GM12801 (cell line): ENCODE results near the gene ORC3.

ENCODE experiments used
- CTCF ChIP-seq: IDR thresholded peaks from one replicate; pipeline ENCODE4 v1.5.1; 2011; ENCODE audit warnings: control low read depth; ENCODE audit not compliant: insufficient read length; ENCODE audit errors: extremely low read depth

Gene ORC3

DNA sequence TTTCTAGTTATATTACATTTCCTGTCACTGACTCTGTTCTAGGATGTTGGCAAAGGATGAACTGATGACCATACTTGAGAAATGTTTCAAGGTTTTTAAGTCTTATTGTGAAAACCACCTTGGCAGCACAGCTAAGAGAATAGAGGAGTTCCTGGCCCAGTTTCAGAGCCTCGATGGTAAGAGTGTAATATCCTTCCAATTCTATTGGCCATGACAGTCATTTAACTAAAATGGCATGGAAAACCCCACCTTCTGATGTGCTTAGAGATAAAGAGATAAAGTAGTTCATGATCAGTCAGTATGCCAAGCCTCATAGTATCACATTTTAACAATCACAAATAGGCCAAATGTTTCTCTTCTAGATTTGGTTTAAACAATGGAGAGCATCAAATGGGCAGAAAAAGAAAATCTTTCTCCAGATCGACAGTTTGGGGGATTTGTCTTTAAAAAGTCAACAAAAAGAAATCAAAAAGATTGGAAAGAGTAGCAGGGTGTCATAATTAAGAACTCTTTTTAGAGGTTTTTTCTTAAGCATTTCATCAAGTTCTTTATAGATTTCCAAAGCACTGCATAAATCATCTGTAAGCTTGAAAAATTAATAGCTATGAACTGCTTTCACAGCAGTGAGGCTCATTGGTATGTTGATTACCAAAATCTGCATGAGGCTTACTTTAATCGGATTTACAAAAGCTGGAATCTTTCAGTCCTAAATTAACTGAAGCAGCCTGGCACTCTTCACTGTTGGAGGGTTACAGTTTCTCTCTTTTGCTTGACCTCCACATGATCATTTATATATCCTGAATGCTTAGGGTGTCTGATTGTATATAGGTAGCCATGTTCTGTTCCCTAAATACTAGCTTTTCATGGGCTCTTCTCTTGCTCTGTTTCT, 63.4 kb downstream of the ORC3 start:
- no peak for TF ChIP-seq CTCF

DNA sequence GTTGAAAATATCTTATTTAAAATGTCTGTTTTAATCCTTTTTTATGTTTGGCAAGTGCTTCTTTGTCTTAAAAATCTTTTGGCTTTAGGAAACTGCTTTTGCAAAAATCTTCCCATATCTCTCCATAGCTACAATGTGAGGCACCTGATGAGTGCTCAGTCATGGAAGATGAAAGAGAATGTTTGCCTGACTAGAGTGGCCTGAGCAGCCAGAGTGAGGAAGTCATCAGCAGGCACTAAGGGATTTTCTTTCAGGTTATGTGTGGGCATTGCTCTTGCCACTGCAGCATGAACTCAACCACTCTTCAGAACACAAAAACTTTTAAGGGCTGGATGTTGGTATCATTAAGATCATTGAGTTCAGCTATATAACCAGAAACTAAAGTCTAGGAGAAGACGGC, 64.2 kb downstream of the ORC3 start:
- no peak for TF ChIP-seq CTCF

DNA sequence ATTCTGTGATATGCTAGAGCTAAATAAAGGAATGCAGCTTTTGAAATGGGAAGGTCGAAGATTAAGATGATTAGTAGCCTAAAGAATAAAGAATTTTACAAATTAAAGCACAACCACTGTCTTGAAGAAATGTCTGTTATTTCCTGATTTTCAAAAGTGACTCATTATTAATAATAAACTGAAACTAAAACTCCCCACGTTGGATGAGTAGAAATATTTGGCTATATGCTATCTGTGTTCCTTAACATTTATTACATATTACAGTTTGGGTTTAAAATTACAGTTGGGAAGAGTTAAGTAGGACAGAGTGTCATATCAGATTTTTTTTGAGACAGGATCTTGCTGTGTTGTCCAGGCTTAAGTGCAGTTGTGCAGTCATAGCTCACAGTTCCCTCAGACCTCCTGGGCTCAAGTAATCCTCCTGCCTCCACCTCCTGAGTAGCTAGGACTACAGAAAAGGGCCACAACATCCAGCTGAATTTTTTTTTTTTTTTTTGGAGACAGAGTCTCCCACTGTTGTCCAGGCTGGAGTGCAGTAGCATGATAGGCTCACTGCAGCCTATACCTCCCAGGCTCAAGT, 65.0 kb downstream of the ORC3 start:
- TF ChIP-seq CTCF = no peak

DNA sequence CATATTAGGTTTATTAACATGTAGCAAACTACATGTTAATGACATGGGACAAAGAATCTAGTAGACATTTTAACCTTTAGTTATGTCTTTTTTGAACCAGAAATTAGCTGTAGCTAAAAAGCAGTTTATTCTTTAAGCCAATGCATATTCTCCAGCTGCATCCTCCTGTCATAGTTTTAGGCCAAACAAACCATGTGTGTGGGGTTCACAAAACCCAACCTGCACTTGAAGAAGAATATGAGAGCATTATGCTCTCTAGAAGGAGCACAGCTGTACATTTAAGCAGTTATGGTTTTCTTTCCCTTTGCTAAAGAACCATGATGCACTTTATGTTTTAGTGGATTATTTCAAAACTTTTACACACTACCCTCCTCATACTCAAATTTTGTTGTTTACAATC, 65.9 kb downstream of the ORC3 start:
- no peak for TF ChIP-seq CTCF

DNA sequence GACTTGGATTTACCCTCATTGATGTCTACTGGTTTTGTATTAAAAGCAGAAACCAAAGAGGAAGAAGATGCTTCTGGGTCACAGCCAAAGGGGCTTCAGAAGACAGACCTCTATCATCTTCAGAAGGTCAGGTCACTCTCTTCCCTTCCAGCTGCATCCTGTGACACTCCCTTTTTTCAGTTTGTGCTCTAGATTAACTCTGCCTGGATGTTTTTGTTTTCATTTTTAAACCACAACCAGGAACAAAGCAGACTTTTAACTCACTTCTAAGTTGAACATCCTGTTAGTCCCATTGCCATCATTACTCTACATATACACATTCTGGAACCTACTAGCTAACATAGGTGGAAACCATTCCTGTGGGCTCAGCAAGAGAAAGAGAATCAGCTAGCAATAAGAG, 66.9 kb downstream of the ORC3 start:
- no peak for TF ChIP-seq CTCF

DNA sequence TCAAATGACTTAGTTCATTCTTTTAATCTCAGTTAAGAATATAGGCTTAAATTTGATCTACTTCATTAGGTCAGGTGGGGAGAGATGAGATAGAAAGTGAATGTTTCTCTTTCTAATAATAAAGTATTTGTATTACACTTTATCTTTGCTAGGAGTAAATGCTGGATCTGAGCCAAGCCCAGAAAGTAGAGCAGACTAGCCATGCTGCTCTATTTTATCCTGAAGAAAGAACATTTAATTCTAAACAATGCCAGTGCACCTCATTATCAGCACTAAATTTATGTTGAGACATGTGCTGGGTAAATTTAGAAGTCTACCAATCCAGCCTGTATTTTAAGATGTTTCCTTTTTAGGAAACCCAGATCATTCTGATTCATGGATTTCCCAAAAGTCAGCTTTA, 68.6 kb downstream of the ORC3 start:
- TF ChIP-seq CTCF = no peak

DNA sequence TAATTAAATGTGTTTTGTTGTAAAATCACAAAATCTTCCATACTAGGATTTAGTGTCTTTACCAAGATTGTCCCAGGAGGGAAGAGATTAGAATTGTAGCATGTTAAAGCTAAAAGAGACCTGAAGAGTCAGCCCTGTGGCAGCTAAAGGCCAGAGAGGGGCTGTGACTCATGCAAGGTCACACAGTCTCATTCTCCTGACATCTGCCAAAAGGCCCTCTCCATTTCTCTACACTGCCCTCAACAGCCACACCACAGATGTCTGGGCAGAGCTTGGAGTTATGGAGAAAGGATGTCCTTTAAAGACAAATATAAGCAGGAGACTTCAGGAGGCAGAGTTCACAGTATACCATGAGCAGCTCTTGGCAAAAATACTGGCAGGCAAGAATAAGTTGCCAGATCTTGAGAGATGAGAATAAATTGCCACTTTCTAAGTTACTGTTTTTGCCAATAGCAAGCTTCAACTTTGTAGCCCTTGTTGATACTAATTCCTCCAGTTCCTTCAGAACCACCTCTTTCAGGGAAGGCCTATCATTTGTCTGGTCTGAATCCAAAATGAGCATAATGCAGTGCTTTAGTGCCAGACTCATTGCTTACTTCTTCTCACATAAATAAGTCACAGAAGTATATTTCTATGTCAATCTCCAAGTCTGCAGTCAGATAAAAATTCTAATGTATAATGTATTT, 70.4 kb downstream of the ORC3 start:
- TF ChIP-seq CTCF = no peak
